SIG-M5 (cell line): ENCODE measurements around the gene SELENOO.
"Not testable (repeated sequence)": the region's sequence is repeated elsewhere in the genome, so short reads cannot be mapped to it uniquely, and the experiment has no call there.

Experiments used
- DNase-seq: peaks from one replicate; lab custom pipeline; 2025; lab: John Stamatoyannopoulos, UW

The SELENOO gene

DNA sequence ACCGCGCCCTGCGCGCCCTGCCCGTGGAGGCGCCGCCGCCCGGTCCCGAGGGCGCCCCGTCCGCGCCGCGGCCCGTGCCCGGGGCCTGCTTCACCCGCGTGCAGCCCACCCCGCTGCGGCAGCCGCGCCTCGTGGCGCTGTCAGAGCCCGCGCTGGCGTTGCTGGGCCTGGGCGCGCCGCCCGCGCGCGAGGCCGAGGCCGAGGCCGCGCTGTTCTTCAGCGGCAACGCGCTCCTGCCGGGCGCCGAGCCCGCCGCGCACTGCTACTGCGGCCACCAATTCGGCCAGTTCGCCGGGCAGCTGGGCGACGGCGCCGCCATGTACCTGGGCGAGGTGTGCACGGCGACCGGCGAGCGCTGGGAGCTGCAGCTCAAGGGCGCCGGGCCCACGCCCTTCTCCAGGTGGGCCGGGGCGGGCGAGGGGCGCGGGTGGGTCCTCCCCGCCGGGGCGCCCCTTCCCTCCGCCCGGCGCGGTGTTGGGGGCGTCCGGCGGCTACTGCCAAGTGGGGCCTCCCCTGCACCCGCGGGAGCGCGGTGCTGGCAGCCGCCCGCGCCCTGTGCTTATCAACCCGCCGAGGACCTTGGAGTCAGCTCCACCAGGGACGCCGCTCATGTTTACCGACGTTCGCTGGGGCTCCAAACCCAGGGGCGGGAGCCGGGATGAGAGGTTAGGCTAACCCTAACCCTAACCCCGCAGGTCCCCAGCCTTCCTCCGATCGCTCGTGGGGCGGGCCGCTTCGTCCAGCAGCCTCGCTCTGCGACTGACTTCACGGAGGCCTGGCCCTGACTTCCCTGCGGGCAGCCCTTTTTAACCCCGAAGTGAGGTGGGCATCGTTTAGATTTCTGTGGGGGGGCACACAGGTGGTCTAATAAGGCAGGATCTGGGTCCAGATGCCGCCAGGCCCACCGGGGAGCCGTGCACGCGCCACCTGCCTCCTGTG is 649 bp downstream of the SELENOO start:
- DNase-seq = no peak

DNA sequence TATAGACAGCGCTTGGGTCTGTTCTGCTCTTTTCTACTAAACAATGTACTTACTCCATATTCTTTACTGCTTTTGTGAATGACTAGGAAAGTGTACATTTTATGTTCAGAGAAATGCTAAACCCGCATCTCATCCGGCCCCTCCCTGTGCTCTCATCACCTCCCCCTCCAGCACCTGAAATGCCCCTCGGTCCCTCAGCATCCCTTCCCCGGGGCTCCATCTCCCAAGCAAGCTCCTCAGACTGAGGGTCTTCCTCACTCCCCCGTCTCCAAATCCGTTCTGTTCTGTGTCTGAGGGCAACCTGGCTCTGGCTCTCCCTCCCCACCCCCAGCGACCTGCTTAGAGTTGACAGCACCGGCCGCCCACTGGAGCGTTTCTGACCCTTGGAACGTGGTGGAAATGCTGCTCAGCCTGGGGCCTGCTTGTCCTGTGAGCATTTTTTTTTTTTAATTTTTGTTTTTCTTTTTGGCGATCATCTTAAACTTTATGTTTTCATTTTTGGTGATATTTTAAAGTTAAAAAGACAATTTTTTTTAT is 1.4 kb downstream of the SELENOO start:
- DNase-seq = no peak

DNA sequence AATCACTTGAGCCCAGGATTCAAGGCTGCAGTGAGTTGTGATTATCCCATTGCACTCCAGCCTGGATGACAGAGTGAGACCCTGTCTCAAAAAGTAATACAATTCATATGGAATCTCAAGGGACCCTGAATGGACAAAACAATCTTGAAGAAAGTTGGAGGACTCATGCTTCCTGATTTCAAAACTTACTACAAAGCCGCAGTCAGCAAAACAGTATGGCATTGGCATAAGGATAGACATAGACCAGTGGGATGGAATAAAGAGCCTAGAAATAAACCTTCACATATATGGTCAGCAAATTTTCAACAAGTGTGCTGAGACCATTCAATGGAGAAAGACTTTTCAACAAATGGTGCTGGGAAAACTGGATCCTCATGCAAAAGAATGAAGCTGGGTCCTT is 2.5 kb downstream of the SELENOO start:
- no peak for DNase-seq

DNA sequence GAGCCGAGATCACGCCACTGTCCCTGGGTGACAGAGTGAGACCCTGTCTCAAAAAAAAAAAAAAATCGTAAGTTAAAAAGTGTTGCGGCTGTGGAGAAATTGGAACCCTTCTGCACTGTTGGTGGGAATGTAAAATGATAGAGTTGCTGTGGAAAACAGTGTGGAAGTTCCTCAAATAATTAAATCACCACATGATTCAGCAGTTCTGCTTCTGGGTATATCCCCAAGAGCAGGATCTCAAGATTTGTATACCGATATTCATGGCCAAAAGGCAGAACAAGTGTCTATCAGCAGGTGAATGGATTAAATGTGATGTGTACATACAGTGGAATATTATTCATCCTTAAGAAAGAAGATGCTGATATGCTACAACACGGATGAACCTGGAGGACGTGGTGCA is 3.8 kb downstream of the SELENOO start:
- no peak for DNase-seq

DNA sequence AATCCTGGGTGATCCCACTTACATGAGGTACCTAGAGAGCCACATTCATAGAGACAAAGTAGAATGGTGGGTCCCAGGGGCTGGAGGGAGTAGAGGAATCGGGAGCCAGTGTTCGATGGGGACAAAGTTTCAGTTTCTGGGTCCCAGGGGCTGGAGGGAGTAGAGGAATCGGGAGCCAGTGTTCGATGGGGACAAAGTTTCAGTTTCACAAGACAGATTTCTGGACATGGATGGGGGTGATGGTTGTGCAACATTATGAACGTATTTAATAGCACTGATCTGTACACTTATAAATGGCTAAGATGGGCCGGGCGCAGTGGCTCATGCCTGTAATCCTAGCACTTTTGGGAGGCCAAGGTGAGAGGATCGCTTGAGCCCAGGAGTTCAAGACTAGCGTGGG is 4.2 kb downstream of the SELENOO start:
- not testable (repeated sequence) for DNase-seq

DNA sequence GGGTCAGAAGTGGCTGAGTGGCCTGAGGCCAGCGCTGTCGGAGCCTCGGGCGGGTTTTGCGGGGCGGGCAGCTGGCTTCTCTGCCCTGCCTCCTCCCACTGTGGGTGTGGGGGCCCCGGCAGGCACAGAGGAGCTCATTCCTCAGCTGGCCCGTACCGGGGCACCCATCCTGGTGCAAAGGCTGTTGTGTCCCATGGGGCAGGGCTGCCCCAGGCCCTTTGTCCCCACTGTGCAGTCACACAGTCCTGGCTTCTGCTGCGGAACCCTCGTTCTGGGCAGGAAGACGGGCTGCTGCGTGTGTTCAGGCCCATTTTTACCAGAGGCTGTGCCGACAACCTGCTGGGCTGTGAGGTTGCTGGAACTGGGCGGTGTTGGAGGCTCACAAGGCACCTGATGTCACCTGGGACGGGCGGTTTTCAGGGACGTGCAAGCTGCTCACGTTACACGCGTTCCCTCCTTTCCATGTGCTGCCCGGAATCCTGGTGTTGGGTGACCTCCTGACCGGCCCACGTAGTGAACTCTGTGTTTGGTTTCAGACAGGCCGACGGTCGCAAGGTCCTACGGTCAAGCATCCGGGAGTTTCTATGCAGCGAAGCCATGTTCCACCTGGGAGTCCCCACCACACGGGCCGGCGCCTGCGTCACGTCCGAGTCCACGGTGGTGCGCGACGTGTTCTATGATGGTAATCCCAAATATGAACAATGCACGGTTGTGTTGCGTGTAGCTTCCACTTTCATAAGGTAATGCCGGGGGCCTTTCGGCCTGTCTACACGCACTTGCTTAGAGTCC is 5.2 kb downstream of the SELENOO start:
- no peak for DNase-seq

DNA sequence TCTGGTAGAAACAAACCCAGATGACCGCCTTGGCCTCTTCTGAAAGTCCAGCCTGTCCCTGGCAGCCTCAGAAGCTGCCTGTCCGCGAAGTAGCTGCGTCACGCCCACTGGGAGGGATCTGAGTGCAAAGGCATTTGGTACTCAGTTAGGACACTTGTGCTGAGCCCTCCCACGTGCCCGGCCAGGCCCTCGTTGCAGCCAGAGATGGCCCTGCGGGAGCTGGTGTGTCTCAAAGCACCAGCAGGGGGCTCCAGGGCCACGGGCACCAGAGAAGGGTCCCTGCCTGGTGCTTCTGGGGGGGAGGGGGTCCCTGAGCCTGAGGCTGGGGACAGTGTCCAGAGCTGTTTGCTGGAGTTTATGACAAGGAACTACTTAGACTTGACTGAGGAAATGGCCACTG is 5.8 kb downstream of the SELENOO start:
- no peak for DNase-seq

DNA sequence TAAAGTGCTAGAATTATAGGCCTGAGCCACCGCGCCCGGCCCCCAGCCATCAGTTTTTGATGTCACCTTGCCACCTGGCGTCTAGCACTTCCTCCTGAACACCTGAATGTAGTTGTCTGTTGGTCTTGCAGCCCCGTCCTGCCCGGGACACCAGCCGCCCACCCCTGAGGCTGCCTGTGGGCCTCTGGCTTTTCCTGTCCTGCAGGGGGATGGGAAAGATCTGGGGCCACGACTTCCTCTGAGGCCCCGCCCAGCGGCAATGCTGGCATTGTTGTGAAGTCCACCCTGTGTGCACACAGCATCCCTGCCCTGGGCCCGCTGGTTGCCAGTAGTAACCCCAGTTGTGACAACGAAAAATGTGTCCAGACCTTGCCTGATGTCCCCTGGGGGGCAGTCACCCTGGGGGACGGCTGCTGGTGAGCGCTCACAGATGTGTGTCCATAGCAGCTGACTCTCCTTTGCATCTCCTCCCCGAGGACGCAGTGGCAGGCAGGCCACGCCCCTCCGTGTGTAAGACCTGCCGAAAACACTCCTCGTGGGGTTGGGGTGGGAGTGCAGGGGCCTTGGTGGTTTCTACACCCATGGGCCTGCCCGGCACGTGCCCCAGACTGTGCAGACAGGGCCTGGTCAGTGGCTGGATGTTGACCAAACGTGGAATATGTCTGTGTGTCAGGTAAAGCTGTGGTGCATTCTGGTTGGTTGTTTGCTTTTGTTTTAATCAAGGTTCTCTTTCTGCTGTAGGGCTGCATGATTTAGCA is 6.8 kb downstream of the SELENOO start:
- no peak for DNase-seq

DNA sequence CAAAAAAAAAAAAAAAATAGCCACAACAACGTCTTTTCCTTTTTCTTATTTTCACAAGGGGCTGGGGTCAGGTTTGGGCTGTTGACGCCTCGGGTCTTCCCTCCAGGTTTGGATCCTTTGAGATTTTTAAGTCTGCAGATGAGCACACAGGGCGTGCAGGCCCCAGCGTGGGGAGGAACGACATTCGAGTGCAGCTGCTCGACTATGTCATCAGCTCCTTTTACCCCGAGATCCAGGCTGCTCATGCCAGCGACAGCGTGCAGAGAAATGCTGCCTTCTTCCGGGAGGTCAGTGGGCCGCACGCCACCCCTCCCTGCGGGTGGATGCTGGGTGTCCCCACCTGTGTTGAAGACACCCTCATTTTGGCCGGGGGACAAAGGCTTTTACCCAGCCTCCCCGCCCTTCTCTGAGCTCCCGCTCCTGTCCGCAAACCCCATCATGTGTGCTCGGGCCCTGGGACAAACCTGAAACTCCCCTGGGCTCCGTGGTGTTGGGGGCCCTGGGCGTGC is 7.7 kb downstream of the SELENOO start:
- no peak for DNase-seq

DNA sequence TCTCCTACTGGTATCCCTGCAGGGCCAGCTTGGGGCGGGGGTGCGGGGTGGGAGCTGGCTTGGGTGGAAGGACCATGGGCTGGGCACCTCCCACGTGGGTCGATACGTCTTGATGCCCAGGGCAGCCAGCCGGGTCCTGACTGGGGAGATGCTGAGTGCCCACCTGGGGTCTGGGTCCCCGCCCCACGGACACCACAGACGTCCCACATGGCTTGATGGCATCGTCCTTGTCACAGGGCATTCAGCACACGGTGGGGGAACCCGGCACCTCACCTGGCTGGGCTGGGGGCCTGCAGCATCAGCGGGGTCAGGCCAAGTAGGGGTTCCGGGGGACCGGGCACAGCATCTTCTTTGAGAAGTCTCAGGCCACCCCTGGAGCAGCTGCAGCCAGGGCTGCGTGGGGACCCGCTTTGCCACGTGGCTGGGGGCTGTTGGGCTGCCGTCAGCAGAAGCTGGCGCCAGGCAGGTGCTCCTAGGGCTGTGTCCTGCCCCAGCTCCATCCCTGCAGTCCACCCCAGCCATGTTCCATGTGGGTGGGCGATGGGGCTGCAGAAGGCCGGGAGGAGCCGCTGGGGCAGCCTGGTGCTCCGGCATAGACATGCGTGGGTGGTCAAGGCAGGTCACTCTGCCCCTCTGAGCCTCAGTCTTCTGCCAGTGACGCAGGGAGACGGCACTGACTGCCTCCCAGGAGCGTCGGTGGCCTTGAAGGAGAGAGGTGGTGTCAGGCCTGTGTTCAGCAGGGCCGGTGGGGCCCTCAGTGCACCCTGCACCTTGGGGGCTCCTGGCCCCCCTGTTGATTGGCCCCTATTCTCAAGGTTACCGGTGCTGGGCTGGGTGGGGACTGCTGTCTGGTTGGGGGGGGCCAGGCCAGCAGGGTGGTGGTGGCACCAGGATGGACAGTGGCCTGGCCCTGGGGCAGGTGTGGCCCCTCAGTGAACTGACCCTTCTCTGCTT is 8.4 kb downstream of the SELENOO start:
- no peak for DNase-seq

DNA sequence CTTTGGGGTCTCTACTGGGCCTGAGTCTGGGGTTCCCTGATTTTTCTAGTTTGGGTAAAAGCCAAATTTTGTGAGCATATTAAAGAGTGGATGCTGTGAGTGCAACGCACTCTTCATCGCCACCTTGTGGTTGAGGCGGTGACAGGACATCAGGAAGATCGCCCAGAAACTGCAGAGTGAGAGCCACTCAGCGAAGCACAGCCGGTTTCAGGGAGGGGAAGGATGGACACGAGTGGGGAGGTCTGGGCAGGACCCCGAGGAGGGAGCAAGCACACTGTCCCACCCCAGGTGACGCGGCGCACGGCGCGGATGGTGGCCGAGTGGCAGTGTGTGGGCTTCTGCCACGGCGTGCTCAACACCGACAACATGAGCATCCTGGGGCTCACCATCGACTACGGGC is 9.1 kb downstream of the SELENOO start:
- DNase-seq = no peak

DNA sequence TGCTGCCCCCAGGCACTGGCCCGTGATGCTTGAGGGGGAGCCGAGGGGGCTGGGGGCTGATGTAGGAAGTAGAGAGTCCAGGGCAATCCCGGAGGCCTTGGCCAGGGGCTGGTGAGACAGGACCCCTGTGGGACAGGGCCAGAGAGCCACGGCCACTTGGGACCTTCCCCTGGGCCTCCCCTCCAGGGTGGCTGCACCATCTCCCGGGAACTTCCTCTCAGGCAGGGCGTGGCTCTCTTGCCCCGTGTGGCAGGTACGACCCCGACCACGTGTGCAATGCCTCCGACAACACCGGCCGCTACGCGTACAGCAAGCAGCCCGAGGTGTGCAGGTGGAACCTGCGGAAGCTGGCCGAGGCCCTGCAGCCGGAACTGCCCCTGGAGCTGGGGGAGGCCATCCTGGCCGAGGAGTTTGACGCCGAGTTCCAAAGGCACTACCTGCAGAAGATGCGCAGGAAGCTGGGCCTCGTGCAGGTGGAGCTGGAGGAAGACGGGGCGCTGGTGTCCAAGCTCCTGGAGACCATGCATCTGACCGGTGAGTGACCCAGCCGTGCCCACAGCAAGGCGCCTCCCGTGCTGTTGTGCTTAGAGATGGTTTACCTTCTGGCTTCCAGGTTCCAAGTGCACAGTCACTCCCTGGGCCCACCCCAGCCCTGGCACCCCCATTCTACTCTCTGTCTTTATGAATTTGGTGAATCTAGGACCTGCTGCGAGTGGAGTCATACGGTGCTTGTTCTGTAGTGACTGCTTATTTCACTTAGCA is 9.7 kb downstream of the SELENOO start:
- DNase-seq = no peak

DNA sequence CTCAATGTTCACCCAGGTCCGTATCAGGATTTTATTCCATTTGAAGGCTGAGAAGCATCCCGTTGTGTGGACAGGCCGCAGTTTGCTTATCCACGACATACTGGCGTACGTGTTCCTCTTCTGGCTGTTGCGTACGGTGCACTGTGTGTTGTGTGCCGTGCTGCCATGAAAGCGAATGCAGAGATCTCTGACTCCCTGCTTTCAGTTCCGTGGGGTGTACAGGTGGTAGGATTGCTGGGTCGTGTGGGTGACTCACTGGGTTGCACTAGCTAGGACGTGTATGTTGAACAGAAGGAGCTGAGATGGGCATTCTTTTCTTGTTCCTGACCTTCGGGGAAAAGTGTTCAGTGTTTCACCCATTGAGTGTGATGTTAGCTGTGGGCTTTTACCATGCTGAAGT is 10.3 kb downstream of the SELENOO start:
- no peak for DNase-seq

DNA sequence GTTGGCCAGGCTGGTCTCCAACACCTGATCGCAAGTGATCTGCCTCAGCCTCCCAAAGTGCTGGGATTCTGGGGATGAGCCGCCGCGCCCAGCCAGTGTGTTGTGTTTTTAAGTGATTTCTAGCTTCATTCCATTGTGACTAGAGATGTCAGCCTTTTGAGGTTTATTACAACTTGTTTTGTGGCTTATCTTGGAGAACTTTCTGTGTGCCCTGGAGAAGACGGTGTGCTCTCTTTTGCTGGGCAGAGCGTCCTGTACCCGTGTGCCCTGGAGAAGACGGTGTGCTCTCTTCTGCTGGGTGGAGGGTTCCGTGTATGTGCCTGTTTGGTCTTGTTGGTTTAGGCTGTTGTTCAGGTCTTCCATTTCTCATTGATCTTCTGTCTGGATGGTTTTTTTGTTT is 12.5 kb downstream of the SELENOO start:
- DNase-seq = no peak

DNA sequence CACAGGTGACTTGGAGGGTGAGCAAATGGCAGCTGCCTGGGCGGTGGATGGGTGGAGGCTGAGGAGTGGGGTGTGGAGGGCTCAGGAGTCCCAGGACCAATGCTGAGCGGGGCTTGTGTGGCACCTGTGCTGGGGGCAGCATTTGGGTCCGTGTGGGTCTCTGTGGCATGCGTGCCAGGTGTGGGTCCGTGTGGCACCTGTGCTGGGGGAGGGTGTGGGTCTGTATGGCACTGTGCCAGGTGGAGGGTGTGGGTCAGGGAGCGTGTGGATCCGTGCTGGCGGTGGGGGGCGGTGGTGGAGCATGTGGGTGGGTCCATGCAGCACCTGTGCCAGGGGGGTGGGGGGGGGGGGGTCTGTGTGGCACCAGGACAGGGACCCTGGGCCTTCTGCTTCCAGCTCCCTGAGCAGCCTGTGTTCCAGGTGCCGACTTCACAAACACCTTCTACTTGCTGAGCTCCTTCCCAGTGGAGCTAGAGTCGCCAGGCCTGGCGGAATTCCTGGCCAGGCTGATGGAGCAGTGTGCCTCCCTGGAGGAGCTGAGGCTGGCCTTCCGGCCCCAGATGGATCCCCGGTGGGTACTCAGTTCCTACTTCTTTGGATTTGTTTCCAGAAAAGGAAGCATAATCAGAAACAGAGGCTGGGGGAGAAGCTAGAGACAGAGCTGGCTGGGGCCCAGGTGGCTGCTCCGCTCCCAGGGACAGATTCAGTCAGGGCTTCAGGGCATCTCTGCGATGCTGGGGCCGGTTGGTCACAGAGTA is 14.7 kb downstream of the SELENOO start:
- DNase-seq = no peak

DNA sequence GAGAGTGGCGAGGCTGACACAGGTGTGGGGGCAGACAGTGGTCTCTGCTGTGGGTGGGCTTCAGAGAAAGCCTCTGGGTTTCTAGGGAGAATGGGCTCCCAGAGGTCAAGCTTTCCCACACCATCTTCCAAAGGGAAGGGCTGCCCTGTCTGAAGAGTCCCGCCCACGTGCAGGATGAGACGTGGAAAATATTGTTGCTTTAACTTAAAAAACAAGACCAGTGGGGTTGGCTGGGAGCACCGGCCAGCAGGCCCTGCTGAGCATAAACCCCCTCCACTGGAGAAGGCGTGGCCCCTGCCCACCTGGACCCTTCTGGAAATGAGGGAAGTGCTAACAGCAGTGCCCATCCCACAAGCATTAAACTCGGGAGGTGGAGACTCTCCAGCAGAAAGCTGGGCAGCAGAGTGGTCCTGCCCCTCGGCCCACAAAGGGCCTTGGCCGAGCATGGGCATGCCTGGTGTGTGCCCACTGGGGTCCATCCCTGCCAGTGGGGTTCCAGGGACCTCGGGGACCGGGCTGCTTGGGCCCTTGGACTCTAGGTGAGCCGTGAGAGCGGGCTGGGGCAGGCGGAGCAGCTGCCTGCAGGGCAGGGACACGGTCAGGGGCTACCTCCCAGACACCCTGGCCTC is 15.4 kb downstream of the SELENOO start:
- DNase-seq = no peak

DNA sequence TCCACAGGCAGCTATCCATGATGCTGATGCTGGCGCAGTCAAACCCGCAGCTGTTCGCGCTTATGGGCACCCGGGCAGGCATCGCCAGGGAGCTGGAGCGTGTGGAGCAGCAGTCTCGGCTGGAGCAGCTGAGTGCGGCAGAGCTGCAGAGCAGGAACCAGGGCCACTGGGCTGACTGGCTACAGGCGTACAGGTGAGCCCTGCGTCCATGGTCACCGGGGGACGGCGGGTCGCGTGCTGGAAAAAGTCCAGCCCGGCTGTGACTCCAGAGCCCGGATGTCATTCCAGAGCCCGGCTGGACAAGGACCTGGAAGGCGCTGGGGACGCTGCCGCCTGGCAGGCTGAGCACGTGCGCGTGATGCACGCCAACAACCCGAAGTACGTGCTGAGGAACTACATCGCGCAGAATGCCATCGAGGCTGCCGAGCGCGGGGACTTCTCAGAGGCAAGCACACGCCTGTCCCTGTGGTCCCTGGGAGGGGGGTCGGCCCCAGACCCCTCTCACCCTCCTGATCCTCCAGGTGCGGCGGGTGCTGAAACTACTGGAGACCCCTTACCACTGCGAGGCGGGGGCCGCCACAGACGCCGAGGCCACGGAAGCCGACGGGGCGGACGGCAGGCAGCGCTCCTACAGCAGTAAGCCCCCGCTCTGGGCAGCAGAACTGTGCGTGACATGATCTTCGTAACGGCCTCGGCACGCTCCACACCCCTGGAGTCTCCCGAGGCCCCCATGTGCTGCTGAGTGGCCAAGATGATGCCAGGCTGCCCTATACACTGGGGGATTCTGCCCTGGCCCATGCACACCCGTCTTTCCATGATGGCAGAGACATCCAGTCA is 16.1 kb downstream of the SELENOO start:
- no peak for DNase-seq
